Lung (tissue), 12 donors: ENCODE results near the gene DHX38. TPM values are rescaled to one million over a fixed set of nuclear protein-coding genes. Genes with fewer than 3 reads are reported as not detected.

Experiments
- ATAC-seq: fragments of 200-7000 bp; cut with Tn5 transposase; one replicate; pipeline ENCODE4 v1.9.1; 2020; ENCODE audit warnings: moderate number of reproducible peaks; ENCODE audit not compliant: insufficient read depth, low FRiP score
- DNase-seq, 3 donors: peaks; one replicate each; pipeline ENCODE4 v3.0.0-alpha.2; 2013 to 2017
- H3K27ac ChIP-seq, 2 donors: one replicate each; pipeline ENCODE4 v1.5.1; 2013; ENCODE audit warnings: mild to moderate bottlenecking in 2 of 2, moderate library complexity in 2 of 2, control low read depth in 1 of 2, inconsistent platforms in 1 of 2, low read depth in 1 of 2, low read length in 1 of 2
- H3K27me3 ChIP-seq, 3 donors: one replicate each; pipeline ENCODE4 v1.5.1; 2013; ENCODE audit warnings: low read length in 2 of 3; ENCODE audit not compliant: control insufficient read depth in 3 of 3, insufficient read depth in 3 of 3
- H3K36me3 ChIP-seq, 4 donors: one replicate each; pipeline ENCODE4 v1.5.1; 2013; ENCODE audit warnings: low read length in 4 of 4, mild to moderate bottlenecking in 1 of 4, moderate library complexity in 1 of 4; ENCODE audit not compliant: control insufficient read depth in 4 of 4, insufficient read depth in 4 of 4
- H3K4me1 ChIP-seq, 5 donors: one replicate each; pipeline ENCODE4 v1.5.1; 2013; ENCODE audit warnings: low read length in 5 of 5, mild to moderate bottlenecking in 2 of 5, moderate library complexity in 1 of 5; ENCODE audit not compliant: control insufficient read depth in 5 of 5, insufficient read depth in 5 of 5
- H3K4me3 ChIP-seq: one replicate; pipeline ENCODE4 v1.5.1; 2013; ENCODE audit warnings: mild to moderate bottlenecking, control low read depth, moderate library complexity
- H3K9ac ChIP-seq, 2 donors: one replicate each; pipeline ENCODE4 v1.5.1; 2013; ENCODE audit warnings: low read length in 2 of 2, control low read depth in 1 of 2; ENCODE audit not compliant: insufficient read depth in 1 of 2
- H3K9me3 ChIP-seq, 4 donors: one replicate each; pipeline ENCODE4 v1.5.1; 2013; ENCODE audit warnings: low read length in 3 of 4, mild to moderate bottlenecking in 1 of 4, moderate library complexity in 1 of 4; ENCODE audit not compliant: control insufficient read depth in 4 of 4, insufficient read depth in 3 of 4
- WGBS, 2 donors: extraction: QIAGEN DNeasy Blood & Tissue Kit; methylation state at CpG; one replicate each; pipeline ENCODE4 v1.1.7; 2013; 5-methylcytosine and 5-hydroxymethylcytosine counted together
- polyA plus RNA-seq, 2 donors: library from polyadenylated mRNA; stranded (reverse); fragments of 200-250 nt; gene quantifications; one replicate each; pipeline ENCODE4 v1.2.1, GENCODE V29; 2013
- total RNA-seq, 2 donors: library from RNA; depleted of rRNA in 1 of 2; stranded (reverse); fragments of >200 nt in 1 of 2; gene quantifications; one replicate each; pipeline ENCODE4 v1.2.1, GENCODE V29; 2014 to 2021
- TF ChIP-seq, protein P1 (sequence below): IDR thresholded peaks from 2 replicates; pipeline ENCODE4 v1.5.1; 2012; ENCODE audit warnings: mild to moderate bottlenecking; ENCODE audit errors: control extremely low read depth, extremely low read depth
- donor health status: control.
- donor health status: control.
- donor health status: Bipolar disorder and iron deficiency.
- donor health status: healthy.
- donor health status: DM: yes; HTN: yes; CAD: no.

Gene DHX38
- total and polyA plus RNA-seq, 4 donors, result 39.6 to 62.3 (median 45.5) TPM

DNA sequence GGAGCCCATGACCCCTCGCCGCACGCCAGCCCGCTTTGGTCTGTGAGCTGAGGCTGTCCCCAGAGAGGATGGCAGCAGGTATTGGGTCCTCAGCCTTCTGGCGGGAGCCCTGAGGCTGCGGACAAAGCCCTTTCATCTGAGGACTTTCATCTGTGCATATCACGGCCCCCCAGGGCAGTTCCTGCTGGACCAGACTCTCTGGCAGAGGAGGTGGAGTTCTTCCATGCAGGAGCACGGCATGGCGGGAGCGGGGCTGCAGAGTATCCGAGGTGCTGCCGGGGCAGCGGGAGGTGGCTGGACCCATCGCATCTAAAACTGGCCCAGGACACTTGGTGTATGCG, 18.8 kb downstream of the DHX38 start:
- Histone ChIP-seq H3K4me1 (no peaks in the 10 kb centered on the region), H3K9me3 (no peaks in the 10 kb centered on the region), H3K4me3 (no peak overlapping the region), H3K27ac (no peak overlapping the region), H3K27me3 (no peaks in the 10 kb centered on the region), H3K9ac (no peak overlapping the region), H3K36me3 (peaks cover 25 to 50% (median 33%) of the 10 kb centered on the region in 4 donors)
- 97% methylated on average over 15 of the region's 15 CpGs for WGBS, 2 donors
- DNase-seq, result no peak
- ATAC-seq, result no peak
- TF ChIP-seq, protein P1, sequence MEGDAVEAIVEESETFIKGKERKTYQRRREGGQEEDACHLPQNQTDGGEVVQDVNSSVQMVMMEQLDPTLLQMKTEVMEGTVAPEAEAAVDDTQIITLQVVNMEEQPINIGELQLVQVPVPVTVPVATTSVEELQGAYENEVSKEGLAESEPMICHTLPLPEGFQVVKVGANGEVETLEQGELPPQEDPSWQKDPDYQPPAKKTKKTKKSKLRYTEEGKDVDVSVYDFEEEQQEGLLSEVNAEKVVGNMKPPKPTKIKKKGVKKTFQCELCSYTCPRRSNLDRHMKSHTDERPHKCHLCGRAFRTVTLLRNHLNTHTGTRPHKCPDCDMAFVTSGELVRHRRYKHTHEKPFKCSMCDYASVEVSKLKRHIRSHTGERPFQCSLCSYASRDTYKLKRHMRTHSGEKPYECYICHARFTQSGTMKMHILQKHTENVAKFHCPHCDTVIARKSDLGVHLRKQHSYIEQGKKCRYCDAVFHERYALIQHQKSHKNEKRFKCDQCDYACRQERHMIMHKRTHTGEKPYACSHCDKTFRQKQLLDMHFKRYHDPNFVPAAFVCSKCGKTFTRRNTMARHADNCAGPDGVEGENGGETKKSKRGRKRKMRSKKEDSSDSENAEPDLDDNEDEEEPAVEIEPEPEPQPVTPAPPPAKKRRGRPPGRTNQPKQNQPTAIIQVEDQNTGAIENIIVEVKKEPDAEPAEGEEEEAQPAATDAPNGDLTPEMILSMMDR, result no peak

DNA sequence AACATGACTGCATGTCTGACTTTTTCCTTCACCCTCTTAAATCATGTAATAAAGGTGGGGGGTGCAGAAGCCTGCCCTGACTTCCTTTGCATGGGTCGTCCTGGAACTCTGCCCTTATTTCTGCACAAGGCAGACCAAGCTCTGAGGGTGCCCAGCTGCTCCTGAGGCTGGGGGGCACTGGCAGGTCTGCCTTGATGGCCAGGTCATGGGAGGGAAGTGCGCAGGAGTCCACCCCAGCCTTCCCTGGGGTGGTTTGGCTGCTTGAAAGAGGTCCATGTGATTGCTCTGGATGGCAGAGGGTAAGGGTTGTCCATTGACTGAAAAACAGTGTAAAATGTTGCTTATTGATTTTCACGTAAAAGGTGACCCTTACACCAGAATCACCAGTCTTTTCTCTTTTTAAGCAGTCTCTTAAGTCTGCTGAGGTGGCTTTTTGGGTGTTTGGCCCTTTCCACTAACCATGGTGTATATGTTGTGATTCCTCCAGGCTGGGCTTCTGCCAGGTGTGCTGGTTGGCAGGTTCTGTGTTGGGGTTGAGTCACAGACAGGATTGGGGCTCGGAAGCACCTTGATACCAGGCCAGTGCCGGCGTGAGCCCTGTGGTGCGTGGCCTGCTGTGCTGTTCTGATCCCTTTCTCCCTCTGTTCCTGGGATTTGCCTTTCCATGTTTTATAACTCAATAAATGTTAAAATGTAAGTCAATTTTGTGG, 19.4 kb downstream of the DHX38 start:
- Histone ChIP-seq H3K9ac (no peak overlapping the region), H3K27me3 (no peaks in the 10 kb centered on the region), H3K4me3 (no peak overlapping the region), H3K36me3 (peaks cover 24 to 46% (median 29%) of the 10 kb centered on the region in 4 donors), H3K27ac (no peak overlapping the region), H3K4me1 (no peaks in the 10 kb centered on the region), H3K9me3 (no peaks in the 10 kb centered on the region)
- no peak for ATAC-seq
- TF ChIP-seq, protein P1, result no peak
- WGBS, 2 donors, result 93 to 99% methylated on average over 7 of the region's 7 CpGs
- no peak for DNase-seq

DNA sequence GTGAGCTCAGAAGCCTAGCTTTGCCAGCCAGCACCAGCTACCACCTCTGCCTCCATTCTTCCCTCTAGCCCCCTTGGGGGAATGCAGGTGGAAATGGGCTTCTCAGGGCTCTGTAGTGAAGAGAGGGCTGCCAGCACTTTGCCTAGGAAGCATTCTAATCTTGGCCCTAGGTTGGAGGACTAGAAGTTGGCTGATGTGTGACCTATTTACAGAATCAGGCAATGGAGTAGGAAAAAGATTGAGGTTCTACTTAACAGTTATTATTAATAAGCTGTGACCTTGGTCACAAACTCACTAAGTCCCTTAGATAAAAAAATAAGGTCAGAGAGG, 19.9 kb downstream of the DHX38 start:
- TF ChIP-seq, protein P1, result no peak
- Histone ChIP-seq H3K36me3 (peaks cover 22 to 41% (median 26%) of the 10 kb centered on the region in 4 donors), H3K4me1 (no peaks in the 10 kb centered on the region), H3K9ac (no peak overlapping the region), H3K27ac (no peak overlapping the region), H3K4me3 (no peak overlapping the region), H3K9me3 (no peaks in the 10 kb centered on the region), H3K27me3 (no peaks in the 10 kb centered on the region)
- no peak for ATAC-seq
- no peak for DNase-seq

DNA sequence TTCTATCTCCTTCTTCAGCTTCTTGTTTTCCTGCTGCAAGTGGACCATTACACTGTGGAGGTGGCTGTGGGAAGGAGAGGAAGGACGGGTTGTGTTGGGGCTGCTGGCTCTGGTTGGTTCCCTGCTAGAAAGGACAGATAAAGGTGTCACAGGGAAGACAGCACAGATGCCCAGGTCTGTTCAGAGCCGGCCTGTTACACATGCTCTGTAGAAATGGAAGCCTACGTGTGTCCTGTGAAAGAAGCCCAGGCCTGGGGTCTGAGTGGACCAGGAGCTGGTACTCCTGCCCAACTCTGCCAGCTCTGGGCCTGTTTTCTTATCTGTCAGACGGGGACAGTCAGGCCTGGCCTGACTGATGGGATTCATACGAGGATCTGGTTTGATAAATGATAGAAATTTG, 26.4 kb downstream of the DHX38 start:
- Histone ChIP-seq H3K9me3 (no peaks in the 10 kb centered on the region), H3K27me3 (no peaks in the 10 kb centered on the region), H3K36me3 (no peaks in the 10 kb centered on the region), H3K4me3 (no peak overlapping the region), H3K27ac (no peak overlapping the region), H3K9ac (no peak overlapping the region), H3K4me1 (peaks cover 0 to 2% (median 0%) of the 10 kb centered on the region in 5 donors)
- TF ChIP-seq, protein P1, result no peak
- ATAC-seq, result no peak
- WGBS, 2 donors, result 92 to 96% methylated on average over 5 of the region's 5 CpGs
- no peak for DNase-seq
